ENCODE measurements around the gene MBD3L2B. TPM values are rescaled to one million over a fixed set of nuclear protein-coding genes. Genes with fewer than 3 reads are reported as not detected.
"Not testable (repeated sequence)": the region's sequence is repeated elsewhere in the genome, so short reads cannot be mapped to it uniquely, and the experiment has no call there.

The MBD3L2B gene
- not detected in 2 replicates for total RNA-seq (2011; cell fraction: chromatin; rRNA removed; ENCODE audit: low replicate concordance)
- total RNA-seq (2011; cell fraction: nucleolus; rRNA removed), result not detected in 2 replicates
- total RNA-seq (2011; cell fraction: nucleoplasm; rRNA removed), result not detected in 2 replicates
- total RNA-seq (2014; rRNA removed) (not detected in 2 replicates), total RNA-seq (2014; rRNA removed; fragmentation: Illumina TruSeq; extraction: Trizol) (not detected in 2 replicates), total RNA-seq (2015; rRNA removed; fragmentation: Illumina TruSeq; extraction: Trizol) (not detected in 2 replicates), total RNA-seq (2021) (not detected in 2 replicates), polyA plus RNA-seq (2011; rRNA removed) (not detected in 2 replicates), polyA plus RNA-seq (2014; fragmentation: Illumina TruSeq; extraction: Trizol) (not detected in 2 replicates), polyA plus RNA-seq (2014; fragmentation: Nextera tagmentation; extraction: Ambion mirVana) (not detected), polyA plus RNA-seq (2014; rRNA removed) (not detected in 2 replicates), polyA minus RNA-seq (2011; rRNA and poly(A)+ RNA removed) (not detected in 2 replicates), Bru-seq, nascent RNA (not detected), BruChase-seq, experiment 1, labeled RNA remaining after a 2-hour chase (not detected), BruChase-seq, experiment 2, labeled RNA remaining after a 6-hour chase (not detected)
- polyA plus RNA-seq (2011; cell fraction: cytosol; rRNA removed), result not detected in 2 replicates
- not detected in 2 replicates for polyA plus RNA-seq (2011; cell fraction: nucleus; rRNA removed)
- polyA plus RNA-seq (2012), result not detected in 2 replicates
- not detected in 2 replicates for polyA minus RNA-seq (2011; cell fraction: cytosol; rRNA and poly(A)+ RNA removed)
- polyA minus RNA-seq (2011; cell fraction: nucleus; rRNA and poly(A)+ RNA removed), result not detected in 2 replicates
- long read RNA-seq, experiment 1, result 0 reads
- long read RNA-seq, experiment 2, result 0 reads
- long read RNA-seq, experiment 3, result 0 reads

- POLR2A ChIA-PET; CTCF ChIA-PET (ENCODE audit: low intra/inter-chr PET ratio); H3K4me2 ChIP-seq (ENCODE audit: insufficient read depth, low read length); in situ Hi-C loops (cut with MboI); intact Hi-C loops (cut with micrococcal nuclease); H3K4me1 ChIP-seq (replicated peaks in 1 of 2; ENCODE audit: control insufficient read depth in 2 of 2, insufficient read depth in 2 of 2, low read length in 2 of 2); H3K27me3 ChIP-seq (ENCODE audit: control insufficient read depth in 2 of 2, insufficient read depth in 2 of 2, low read length in 2 of 2); H3K9me1 ChIP-seq (ENCODE audit: control insufficient read depth, insufficient read depth, low read length); ATAC-seq; H4K20me1 ChIP-seq (replicated peaks; ENCODE audit: control insufficient read depth, insufficient read depth, low read length); H3K79me2 ChIP-seq (ENCODE audit: control insufficient read depth, insufficient read depth, low read length); H3K9me3 ChIP-seq (replicated peaks; ENCODE audit: control insufficient read depth, insufficient read depth, low read depth, low read length); BruUV-seq (replicated peaks); H3K27ac ChIP-seq (ENCODE audit: extremely low read depth, low read depth, low read length); DNase-seq (ENCODE audit: extremely low read depth in 1 of 4, low spot score in 3 of 4); H3K4me3 ChIP-seq; FAIRE-seq; H2AFZ ChIP-seq (ENCODE audit: low read depth, low read length); H3K9ac ChIP-seq (ENCODE audit: insufficient read depth in 1 of 2, low read depth in 2 of 2, low read length in 2 of 2); H3K36me3 ChIP-seq (ENCODE audit: control insufficient read depth, insufficient read depth, low read length): not testable (repeated sequence)
- no CpG with 5 or more reads among the region's 6 CpGs for WGBS (ENCODE audit: insufficient coverage, low coverage, missing lambda C conversion rate)
These were observed at the start of gene MBD3L2B for GRCh38 chr19:7021331-7021730. Gene MBD3L2B, minus strand, starts transcription at chr19:7021431. Its CDS starts 34 bp downstream, at chr19:7021397.

- in situ Hi-C loops (cut with MboI), result loop anchor here (5.0 kb wide), 1 partner anchor 43 kb away; no protein-coding TSS in a partner anchor
- H2AFZ ChIP-seq (ENCODE audit: low read depth, low read length), result peak overlapping the region; percentile 100
- H3K9ac ChIP-seq (ENCODE audit: insufficient read depth in 1 of 2, low read depth in 2 of 2, low read length in 2 of 2), result peak overlapping the region; percentile 88 to 92
- under 1% methylated on average over 12 of the region's 12 CpGs for WGBS (ENCODE audit: insufficient coverage, low coverage, missing lambda C conversion rate)
- ChIA-PET CTCF (ENCODE audit: low intra/inter-chr PET ratio) (interaction anchor here (0.6 kb wide), 1 partner anchor 318 kb away, joined by 3 read pairs; no protein-coding TSS in a partner anchor), POLR2A (interaction anchor here (1.5 to 1.7 kb wide), 3 partner anchors 8 to 30 kb away, joined by 5 to 7 read pairs (median 6); no protein-coding TSS in a partner anchor)
- H3K36me3 ChIP-seq (ENCODE audit: control insufficient read depth, insufficient read depth, low read length), result peaks cover 32% of the 10 kb centered on the region
- H3K27me3 ChIP-seq (ENCODE audit: control insufficient read depth in 2 of 2, insufficient read depth in 2 of 2, low read length in 2 of 2), result no peaks in the 10 kb centered on the region
- peaks cover 13% of the 10 kb centered on the region for H3K79me2 ChIP-seq (ENCODE audit: control insufficient read depth, insufficient read depth, low read length)
- intact Hi-C loops (cut with micrococcal nuclease), result no loop called here
- H3K27ac ChIP-seq (ENCODE audit: extremely low read depth, low read depth, low read length), result peak overlapping the region; percentile 92
- no peaks in the 10 kb centered on the region for H3K9me1 ChIP-seq (ENCODE audit: control insufficient read depth, insufficient read depth, low read length)
- FAIRE-seq, result no peak
- no peaks in the 10 kb centered on the region for H3K9me3 ChIP-seq (replicated peaks; ENCODE audit: control insufficient read depth, insufficient read depth, low read depth, low read length)
- no peaks in the 10 kb centered on the region for H4K20me1 ChIP-seq (replicated peaks; ENCODE audit: control insufficient read depth, insufficient read depth, low read length)
- peak overlapping the region; percentile 92 for H3K4me2 ChIP-seq (ENCODE audit: insufficient read depth, low read length)
- ATAC-seq, result peak; percentile 40
- no peak for DNase-seq (ENCODE audit: extremely low read depth in 1 of 4, low spot score in 3 of 4)
- peaks cover 3 to 8% of the 10 kb centered on the region in 2 experiments; a peak in 2 of 5 replicates for H3K4me1 ChIP-seq (replicated peaks in 1 of 2; ENCODE audit: control insufficient read depth in 2 of 2, insufficient read depth in 2 of 2, low read length in 2 of 2)
- BruUV-seq (replicated peaks), result no TSS peak
- H3K4me3 ChIP-seq, result peak overlapping the region; percentile 98
- TF ChIP-seq HCFC1 (IDR thresholded peaks at IDR 0.05; ENCODE audit: low read depth, low read length), result no peak
- TF ChIP-seq SAFB (IDR thresholded peaks at IDR 0.05; ENCODE audit: borderline replicate concordance, low read depth, low read length), result no peak
- TF ChIP-seq, protein P1, sequence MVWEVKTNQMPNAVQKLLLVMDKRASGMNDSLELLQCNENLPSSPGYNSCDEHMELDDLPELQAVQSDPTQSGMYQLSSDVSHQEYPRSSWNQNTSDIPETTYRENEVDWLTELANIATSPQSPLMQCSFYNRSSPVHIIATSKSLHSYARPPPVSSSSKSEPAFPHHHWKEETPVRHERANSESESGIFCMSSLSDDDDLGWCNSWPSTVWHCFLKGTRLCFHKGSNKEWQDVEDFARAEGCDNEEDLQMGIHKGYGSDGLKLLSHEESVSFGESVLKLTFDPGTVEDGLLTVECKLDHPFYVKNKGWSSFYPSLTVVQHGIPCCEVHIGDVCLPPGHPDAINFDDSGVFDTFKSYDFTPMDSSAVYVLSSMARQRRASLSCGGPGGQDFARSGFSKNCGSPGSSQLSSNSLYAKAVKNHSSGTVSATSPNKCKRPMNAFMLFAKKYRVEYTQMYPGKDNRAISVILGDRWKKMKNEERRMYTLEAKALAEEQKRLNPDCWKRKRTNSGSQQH (CRISPR knock-in tag; IDR thresholded peaks at IDR 0.05), result no peak
- TF ChIP-seq PURB (CRISPR knock-in tag; IDR thresholded peaks at IDR 0.05; ENCODE audit: low read depth), result no peak
- peak; percentile 50 for TF ChIP-seq RBBP5 (IDR thresholded peaks at IDR 0.05; ENCODE audit: borderline replicate concordance, insufficient read depth, low read length, poor library complexity, severe bottlenecking)
- no peak for TF ChIP-seq NCOA2 (IDR thresholded peaks at IDR 0.05; ENCODE audit: partially characterized antibody in 2 of 2)
- no peak for TF ChIP-seq ZBTB5 (IDR thresholded peaks at IDR 0.05)
- TF ChIP-seq GATAD2A (IDR thresholded peaks at IDR 0.05), result no peak
- TF ChIP-seq ZNF57 (CRISPR knock-in tag; IDR thresholded peaks at IDR 0.05), result no peak
These were observed 48.6 kb upstream of the MBD3L2B start for GRCh38 chr19:7069904-7070226.
